HG03045 (cell line): ENCODE results near the gene SLC22A23.

Source experiments
- ATAC-seq: cut with Tn5 transposase; IDR thresholded peaks from one replicate; pipeline ENCODE4 v1.9.1; 2021; ENCODE audit warnings: mild to moderate bottlenecking, moderate library complexity; ENCODE audit not compliant: unreplicated experiment

Gene SLC22A23

GRCh38 chr6:3456898-3457709 is at the start of gene SLC22A23:
SLC22A23 (minus strand) TSS chr6:3457050; CDS start chr6:3456559, 491 bp downstream.
- peak; percentile 56 for ATAC-seq

- ATAC-seq = no peak
Observed at GRCh38 chr6:3506200-3506599, 49.4 kb upstream of the SLC22A23 start.

GRCh38 chr6:3504938-3505805 is 48.3 kb upstream of the SLC22A23 start:
- no peak for ATAC-seq

GRCh38 chr6:3504354-3504753 is 47.5 kb upstream of the SLC22A23 start:
- ATAC-seq = no peak

- no peak for ATAC-seq
Observed at GRCh38 chr6:3501826-3502500, 45.1 kb upstream of the SLC22A23 start.

GRCh38 chr6:3500262-3501014 is 43.6 kb upstream of the SLC22A23 start:
- ATAC-seq = no peak

GRCh38 chr6:3499603-3500002 is 42.8 kb upstream of the SLC22A23 start:
- no peak for ATAC-seq

GRCh38 chr6:3496395-3496794 is 39.5 kb upstream of the SLC22A23 start:
- ATAC-seq = no peak

GRCh38 chr6:3494391-3495100 is 37.7 kb upstream of the SLC22A23 start:
- no peak for ATAC-seq

GRCh38 chr6:3490625-3490980 is 33.8 kb upstream of the SLC22A23 start:
- no peak for ATAC-seq

- no peak for ATAC-seq
Observed at GRCh38 chr6:3489961-3490624, 33.2 kb upstream of the SLC22A23 start.

- ATAC-seq = no peak
Observed at GRCh38 chr6:3489027-3489757, 32.3 kb upstream of the SLC22A23 start.

GRCh38 chr6:3484946-3485345 is 28.1 kb upstream of the SLC22A23 start:
- ATAC-seq = no peak

- no peak for ATAC-seq
Observed at GRCh38 chr6:3484192-3484591, 27.3 kb upstream of the SLC22A23 start.

GRCh38 chr6:3483675-3484074 is 26.8 kb upstream of the SLC22A23 start:
- ATAC-seq = no peak

GRCh38 chr6:3482869-3483268 is 26.0 kb upstream of the SLC22A23 start:
- no peak for ATAC-seq

- no peak for ATAC-seq
Observed at GRCh38 chr6:3481640-3482039, 24.8 kb upstream of the SLC22A23 start.

- ATAC-seq = no peak
Observed at GRCh38 chr6:3480009-3480408, 23.2 kb upstream of the SLC22A23 start.

GRCh38 chr6:3473773-3474172 is 16.9 kb upstream of the SLC22A23 start:
- no peak for ATAC-seq
